H1 (cell line): ENCODE data around the gene CYSRT1. TPM values are rescaled to one million over a fixed set of nuclear protein-coding genes. Genes with fewer than 3 reads are reported as not detected.

Experiments used
- CTCF ChIA-PET: fragments of 300-600 bp; sonication (Branson Sonifier 250); formaldehyde crosslinking; loops from one replicate; lab custom pipeline; 2021; ENCODE audit not compliant: partially characterized antibody; lab: Charles Lee
- POLR2A ChIA-PET: fragments of 300-600 bp; sonication (Branson Sonifier 250); formaldehyde crosslinking; loops from one replicate; lab custom pipeline; 2021; ENCODE audit warnings: inconsistent platforms; ENCODE audit not compliant: partially characterized antibody; lab: Charles Lee
- DNase-seq, 2 experiments: peaks; one replicate each; pipeline versions ENCODE4 v3.0.0 to v3.0.0-alpha.2; 2010 to 2022; ENCODE audit warnings: low spot score in 2 of 2, low read depth in 1 of 2, mixed read lengths in 1 of 2
- FAIRE-seq: peaks from 2 replicates; lab custom pipeline; 2011; peaks lifted over from hg19 to GRCh38; lab: Jason Lieb, UNC
- H2AFZ ChIP-seq: 2 replicates; pipeline ENCODE4 v1.8.1; 2012; ENCODE audit warnings: low read length, inconsistent platforms
- H2AK5ac ChIP-seq: 2 replicates; pipeline ENCODE4 v1.6.1; 2013; ENCODE audit warnings: low read depth, low read length
- H2BK120ac ChIP-seq: replicated peaks from 2 replicates; pipeline ENCODE3; 2013; ENCODE audit warnings: low read depth, low read length, inconsistent platforms
- H2BK12ac ChIP-seq: 2 replicates; pipeline ENCODE4 v1.6.1; 2013; ENCODE audit warnings: low read depth, low read length
- H2BK15ac ChIP-seq: 2 replicates; pipeline ENCODE4 v1.6.1; 2013; ENCODE audit warnings: low read length
- H2BK20ac ChIP-seq: 2 replicates; pipeline ENCODE4 v1.6.1; 2013; ENCODE audit warnings: low read length
- H2BK5ac ChIP-seq: 2 replicates; pipeline ENCODE4 v1.6.1; 2013; ENCODE audit warnings: low read depth, low read length
- H3K14ac ChIP-seq: 2 replicates; pipeline ENCODE4 v1.6.1; 2013; ENCODE audit warnings: inconsistent platforms; ENCODE audit not compliant: insufficient read length
- H3K18ac ChIP-seq: 2 replicates; pipeline ENCODE4 v1.6.1; 2013; ENCODE audit warnings: low read length; ENCODE audit errors: extremely low read depth
- H3K23ac ChIP-seq: 2 replicates; pipeline ENCODE4 v1.6.1; 2013; ENCODE audit warnings: inconsistent platforms; ENCODE audit not compliant: insufficient read length
- H3K23me2 ChIP-seq: 2 replicates; pipeline ENCODE4 v1.6.1; 2013; ENCODE audit warnings: low read depth, low read length
- H3K27ac ChIP-seq: 2 replicates; pipeline ENCODE4 v1.6.1; 2011; ENCODE audit warnings: low read depth, low read length, inconsistent platforms
- H3K27me3 ChIP-seq, 4 experiments: replicated peaks in 1 of 4; 1 replicate in 1 of 4; 2 replicates in 3 of 4; pipeline versions ENCODE4 v1.6.1 to v1.8.1; 2011 to 2013; ENCODE audit warnings: low read length in 3 of 4, mild to moderate bottlenecking in 3 of 4, inconsistent platforms in 2 of 4, mixed read lengths in 2 of 4, moderate library complexity in 1 of 4; ENCODE audit not compliant: control insufficient read depth in 3 of 4, insufficient read depth in 3 of 4; ENCODE audit errors: extremely low read depth in 1 of 4
- H3K36me3 ChIP-seq, 4 experiments: 2 replicates each; pipeline versions ENCODE4 v1.6.1 to v1.8.1; 2011 to 2013; ENCODE audit warnings: mild to moderate bottlenecking in 4 of 4, low read length in 3 of 4, moderate library complexity in 2 of 4, control low read depth in 1 of 4, inconsistent platforms in 1 of 4; ENCODE audit not compliant: insufficient read depth in 4 of 4, control insufficient read depth in 2 of 4
- H3K4ac ChIP-seq: replicated peaks from 2 replicates; pipeline ENCODE3; 2013; ENCODE audit warnings: low read length, low read depth, mixed read lengths, inconsistent platforms; ENCODE audit not compliant: insufficient read length
- H3K4me1 ChIP-seq, 4 experiments: replicated peaks in 1 of 4; 1 replicate in 1 of 4; 2 replicates in 3 of 4; pipeline versions ENCODE4 v1.6.1 to v1.8.1; 2011 to 2013; ENCODE audit warnings: low read length in 3 of 4, inconsistent platforms in 2 of 4, mixed read lengths in 1 of 4; ENCODE audit not compliant: insufficient read depth in 4 of 4, control insufficient read depth in 3 of 4
- H3K4me2 ChIP-seq, 2 experiments: 2 replicates each; pipeline versions ENCODE4 v1.6.1 to v1.8.1; 2011 to 2013; ENCODE audit warnings: low read depth in 2 of 2, low read length in 2 of 2, control low read depth in 1 of 2, inconsistent platforms in 1 of 2, mild to moderate bottlenecking in 1 of 2; ENCODE audit not compliant: insufficient read depth in 1 of 2
- H3K4me3 ChIP-seq, 4 experiments: fragments of 200-600, 300-600 bp in 1 of 4; sonication (generic), shearing (Covaris generic), sonication (Bioruptor Twin) in 1 of 4; 2 replicates each; pipeline versions ENCODE4 v1.5.1 to v1.8.1; 2011 to 2016; ENCODE audit warnings: low read length in 4 of 4, low read depth in 3 of 4, control low read depth in 2 of 4, inconsistent platforms in 2 of 4, mild to moderate bottlenecking in 2 of 4, mixed read lengths in 1 of 4, moderate library complexity in 1 of 4; ENCODE audit not compliant: insufficient read depth in 2 of 4; ENCODE audit errors: extremely low read depth in 1 of 4
- H3K56ac ChIP-seq: replicated peaks from 2 replicates; pipeline ENCODE3; 2013; ENCODE audit warnings: low read depth, mild to moderate bottlenecking, mixed read lengths, low read length, inconsistent platforms; ENCODE audit not compliant: insufficient read length
- H3K79me1 ChIP-seq: 2 replicates; pipeline ENCODE4 v1.6.1; 2013; ENCODE audit warnings: low read depth, low read length, control low read depth
- H3K79me2 ChIP-seq, 2 experiments: 2 replicates each; pipeline versions ENCODE4 v1.6.1 to v1.8.1; 2012 to 2013; ENCODE audit warnings: low read length in 2 of 2, mild to moderate bottlenecking in 2 of 2, inconsistent platforms in 1 of 2; ENCODE audit not compliant: insufficient read depth in 2 of 2, control insufficient read depth in 1 of 2
- H3K9ac ChIP-seq, 4 experiments: replicated peaks in 1 of 4; 1 replicate in 1 of 4; 2 replicates in 3 of 4; pipeline versions ENCODE4 v1.6.1 to v1.8.1; 2011 to 2013; ENCODE audit warnings: low read depth in 3 of 4, low read length in 3 of 4, control low read depth in 2 of 4, mild to moderate bottlenecking in 2 of 4, moderate library complexity in 2 of 4, inconsistent platforms in 1 of 4; ENCODE audit errors: extremely low read depth in 1 of 4
- H3K9me3 ChIP-seq, 2 experiments: 2 replicates each; pipeline versions ENCODE4 v1.6.1 to v1.8.1; 2012 to 2013; ENCODE audit warnings: mild to moderate bottlenecking in 2 of 2, moderate library complexity in 2 of 2, control low read depth in 1 of 2, inconsistent platforms in 1 of 2, low read depth in 1 of 2, low read length in 1 of 2, mixed read lengths in 1 of 2; ENCODE audit not compliant: insufficient read depth in 2 of 2
- H4K20me1 ChIP-seq, 2 experiments: replicated peaks in 1 of 2; 2 replicates each; pipeline versions ENCODE3 to v1.8.1; 2011 to 2013; ENCODE audit warnings: inconsistent platforms in 2 of 2, low read length in 2 of 2, mild to moderate bottlenecking in 1 of 2; ENCODE audit not compliant: insufficient read depth in 2 of 2, control insufficient read depth in 1 of 2
- H4K5ac ChIP-seq: 2 replicates; pipeline ENCODE4 v1.6.1; 2013; ENCODE audit warnings: low read length, low read depth, mixed read lengths, inconsistent platforms; ENCODE audit not compliant: insufficient read length
- H4K8ac ChIP-seq: 2 replicates; pipeline ENCODE4 v1.8.0; 2013; ENCODE audit warnings: mild to moderate bottlenecking, moderate library complexity, low read length, inconsistent platforms; ENCODE audit not compliant: insufficient read depth; ENCODE audit errors: extremely low read depth
- H4K91ac ChIP-seq: replicated peaks from 2 replicates; pipeline ENCODE3; 2013; ENCODE audit warnings: low read length, mixed read lengths, inconsistent platforms; ENCODE audit not compliant: insufficient read length
- BCL11A ChIP-seq, 2 experiments: IDR thresholded peaks; one replicate each; pipeline ENCODE4 v1.6.1; 2011; ENCODE audit warnings: low read depth in 2 of 2, low read length in 2 of 2, mild to moderate bottlenecking in 2 of 2
- CTBP2 ChIP-seq: IDR thresholded peaks from 2 replicates; pipeline ENCODE4 v1.7.0; 2011; ENCODE audit warnings: borderline replicate concordance, mild to moderate bottlenecking, moderate library complexity, mixed read lengths, low read length; ENCODE audit not compliant: insufficient read depth, insufficient read length
- EZH2 ChIP-seq: fragments of 200-600 bp; sonication (generic); IDR thresholded peaks from 2 replicates; pipeline ENCODE4 v1.7.1; 2012; ENCODE audit warnings: low read depth, mild to moderate bottlenecking, moderate library complexity, low read length, inconsistent platforms; ENCODE audit not compliant: severe bottlenecking
- FOSL1 ChIP-seq: IDR thresholded peaks from 2 replicates; pipeline ENCODE4 v1.6.1; 2011; ENCODE audit warnings: mild to moderate bottlenecking, low read depth, low read length, moderate library complexity; ENCODE audit not compliant: insufficient read depth
- MAX ChIP-seq: IDR thresholded peaks from 2 replicates; pipeline ENCODE4 v1.6.1; 2012; ENCODE audit warnings: inconsistent platforms
- POLR2A ChIP-seq, 2 experiments: IDR thresholded peaks; 1 replicate in 1 of 2; 2 replicates in 1 of 2; pipeline ENCODE4 v1.6.1; 2011; ENCODE audit warnings: low read depth in 2 of 2, low read length in 2 of 2, mild to moderate bottlenecking in 2 of 2; ENCODE audit errors: control extremely low read depth in 1 of 2
- POLR2AphosphoS5 ChIP-seq: IDR thresholded peaks from 2 replicates; pipeline ENCODE4 v1.6.1; 2011; ENCODE audit warnings: low read depth, low read length
- RXRA ChIP-seq: IDR thresholded peaks from 2 replicates; pipeline ENCODE4 v1.6.1; 2011; ENCODE audit warnings: low read depth, mild to moderate bottlenecking, low read length, moderate library complexity; ENCODE audit not compliant: insufficient read depth
- SIX5 ChIP-seq: IDR thresholded peaks from 2 replicates; pipeline ENCODE4 v1.6.1; 2011; ENCODE audit warnings: mild to moderate bottlenecking, low read depth, low read length
- WGBS, 2 experiments: shearing (Covaris generic) in 1 of 2; methylation state at CpG; one replicate each; pipeline versions ENCODE4 v1.1.6 to v1.1.7; 2013 to 2015; ENCODE audit warnings: low lambda C conversion rate in 2 of 2, mixed read lengths in 2 of 2, inconsistent platforms in 1 of 2, low coverage in 1 of 2, missing lambda C conversion rate in 1 of 2; ENCODE audit not compliant: insufficient replicate concordance in 2 of 2, insufficient coverage in 1 of 2, insufficient read length in 1 of 2; ENCODE audit errors: extremely low coverage in 1 of 2, missing lambda C conversion rate in 1 of 2; 5-methylcytosine and 5-hydroxymethylcytosine counted together
- polyA plus RNA-seq, 7 experiments: library from polyadenylated mRNA; depleted of rRNA in 3 of 7; stranded (reverse) in 5 of 7; unstranded in 2 of 7; fragments of >200 nt in 5 of 7; fragments of 200-250 nt in 2 of 7; gene quantifications; 1 replicate in 5 of 7; 2 replicates in 1 of 7; 4 replicates in 1 of 7; pipeline versions ENCODE4 v1.2.1 to v1.2.3, GENCODE V29; 2011 to 2013; ENCODE audit warnings: missing spikeins in 2 of 7, mixed read lengths in 2 of 7
- total RNA-seq: library from RNA; stranded (reverse); fragmentation: NEBNext Ultra II Directional; extraction: Animal tissue kit (Norgen Biotek cat#: 25700); gene quantifications from 2 replicates; pipeline ENCODE4 v1.2.1, GENCODE V29; 2021
- TF ChIP-seq, protein P1 (sequence below): IDR thresholded peaks from 2 replicates; pipeline ENCODE4 v1.6.1; 2011; ENCODE audit warnings: low read depth, mild to moderate bottlenecking, low read length; ENCODE audit not compliant: insufficient read depth

The CYSRT1 gene
- total and polyA plus RNA-seq, 2 of the 8 experiments (the other 6 are each of a cell fraction or from before 2014, with no cell fraction given): 1.0 to 6.5 TPM

DNA sequence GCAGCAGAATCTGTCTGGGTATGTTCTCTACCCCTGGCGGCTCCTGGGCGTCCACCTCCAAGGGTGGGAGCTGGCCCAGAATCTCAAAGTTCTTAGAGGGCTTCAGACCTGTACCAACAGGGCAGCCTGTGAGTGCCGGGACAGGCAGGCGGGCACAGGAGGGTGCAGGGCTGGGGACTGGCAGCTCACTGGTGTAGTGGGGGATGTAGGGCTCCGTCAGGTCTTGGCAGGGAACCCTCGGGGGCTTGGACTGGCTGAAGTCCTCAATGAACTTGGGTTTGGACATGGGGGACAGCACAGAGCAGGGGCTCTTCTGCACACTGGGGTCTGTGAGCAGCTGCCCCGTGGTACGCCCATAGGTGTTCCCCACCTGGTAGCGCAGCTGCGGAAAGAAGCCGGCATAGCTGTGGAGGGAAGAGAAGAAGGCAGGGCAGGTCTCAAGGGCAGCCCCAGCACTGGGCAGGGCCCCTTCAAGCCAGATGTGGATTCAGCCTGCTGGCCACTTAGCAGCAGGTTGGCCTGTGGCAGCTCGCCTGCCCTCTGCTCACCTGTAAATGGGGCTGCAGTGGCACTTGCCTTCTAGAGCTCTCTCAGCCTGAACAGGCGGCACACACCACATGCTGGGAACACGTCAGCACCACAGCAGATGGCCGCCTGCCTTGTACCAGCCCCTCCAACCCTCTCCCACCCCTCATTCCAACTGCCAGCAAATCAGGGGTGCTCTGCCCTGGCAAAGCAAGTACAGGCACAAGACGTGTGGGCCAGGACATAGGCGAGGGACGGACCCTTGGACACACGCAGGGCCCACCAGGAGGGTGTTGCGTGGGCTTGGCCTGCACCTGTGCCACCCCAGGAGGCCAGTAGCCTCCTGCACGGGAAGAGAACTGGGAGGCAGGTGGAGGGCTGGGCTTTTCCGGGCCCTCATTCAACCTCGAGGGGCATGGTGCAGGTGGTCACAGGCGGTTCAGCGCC is 20.8 kb downstream of the CYSRT1 start:
- Histone ChIP-seq H2AK5ac (no peak overlapping the region), H3K23ac (no peak overlapping the region), H3K4me3 (no peak overlapping the region), H4K20me1 (peaks cover 17% of the 10 kb centered on the region in 2 experiments), H2BK120ac (no peak overlapping the region), H3K4me2 (no peak overlapping the region), H4K8ac (peak overlapping the region; percentile 37), H3K27me3 (no peaks in the 10 kb centered on the region; a peak in 2 of 7 replicates), H3K23me2 (no peaks in the 10 kb centered on the region; the same call in 1 of the 2 replicates), H3K36me3 (peaks cover 6 to 18% (median 15%) of the 10 kb centered on the region in 4 experiments; a peak in 7 of 8 replicates), H3K27ac (no peak overlapping the region), H2AFZ (no peak overlapping the region), H3K79me2 (peaks cover 0 to 13% of the 10 kb centered on the region in 2 experiments; a peak in 2 of 4 replicates), H3K56ac (no peak overlapping the region), H3K9ac (peak overlapping the region in 1 of 4 experiments; percentile 1; a peak in 2 of 7 replicates), H3K4ac (no peak overlapping the region), H3K79me1 (peaks cover 5% of the 10 kb centered on the region), H3K4me1 (peaks cover 0 to 20% (median 11%) of the 10 kb centered on the region in 4 experiments; a peak in 5 of 7 replicates), H2BK5ac (no peak overlapping the region), H2BK20ac (no peak overlapping the region), H4K91ac (no peak overlapping the region), H3K14ac (no peak overlapping the region), H2BK15ac (no peak overlapping the region), H3K9me3 (no peaks in the 10 kb centered on the region), H3K18ac (no peak overlapping the region), H2BK12ac (peak overlapping the region; percentile 39; the same call in 1 of the 2 replicates), H4K5ac (no peak overlapping the region)
- WGBS, 2 experiments: 91% methylated on average over 24 of the region's 25 CpGs; no CpG with 5 or more reads in 1 of the 2 experiments
- ChIA-PET CTCF (interaction anchor here (0.6 to 3.3 kb wide), 7 partner anchors 8 to 221 kb away, joined by 3 to 26 read pairs (median 4); partner anchors contain the start of gene NELFB), POLR2A (interaction anchor here (1.0 to 69.9 kb wide), 6 partner anchors 11 to 201 kb away, joined by 4 to 1462 read pairs (median 6); partner anchors contain the start of genes CYSRT1, NDOR1, NELFB and NPDC1)
- DNase-seq: no peak
- no peak for FAIRE-seq
- TF ChIP-seq POLR2AphosphoS5: no peak
- TF ChIP-seq POLR2A (IDR thresholded peaks at IDR 0.05; ENCODE audit: control extremely low read depth in 1 of 2, low read depth in 2 of 2, low read length in 2 of 2): no peak
- no peak for TF ChIP-seq RXRA
- no peak for TF ChIP-seq CTBP2
- TF ChIP-seq, protein P1, sequence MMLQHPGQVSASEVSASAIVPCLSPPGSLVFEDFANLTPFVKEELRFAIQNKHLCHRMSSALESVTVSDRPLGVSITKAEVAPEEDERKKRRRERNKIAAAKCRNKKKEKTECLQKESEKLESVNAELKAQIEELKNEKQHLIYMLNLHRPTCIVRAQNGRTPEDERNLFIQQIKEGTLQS: no peak
- no peak for TF ChIP-seq BCL11A (IDR thresholded peaks at IDR 0.05; ENCODE audit: low read depth in 2 of 2, low read length in 2 of 2)
- TF ChIP-seq MAX: no peak
- no peak for TF ChIP-seq FOSL1
- no peak for TF ChIP-seq EZH2
- TF ChIP-seq SIX5: no peak
